Retinal pigment epithelial cell (primary cell): ENCODE data around the gene SLC10A1.

Source experiments
- DNase-seq: peaks from one replicate; pipeline ENCODE4 v3.0.0-alpha.2; 2010; ENCODE audit warnings: low read depth
- H3K4me3 ChIP-seq: 2 replicates; pipeline ENCODE4 v1.5.1; 2011; ENCODE audit warnings: mild to moderate bottlenecking, low read length, control low read depth, moderate library complexity
- TF ChIP-seq, protein P1 (sequence below): conservative IDR thresholded peaks from 2 replicates; pipeline ENCODE4 v1.5.1; 2011; ENCODE audit warnings: low read depth, low read length, control low read depth, inconsistent platforms

SLC10A1 gene

DNA sequence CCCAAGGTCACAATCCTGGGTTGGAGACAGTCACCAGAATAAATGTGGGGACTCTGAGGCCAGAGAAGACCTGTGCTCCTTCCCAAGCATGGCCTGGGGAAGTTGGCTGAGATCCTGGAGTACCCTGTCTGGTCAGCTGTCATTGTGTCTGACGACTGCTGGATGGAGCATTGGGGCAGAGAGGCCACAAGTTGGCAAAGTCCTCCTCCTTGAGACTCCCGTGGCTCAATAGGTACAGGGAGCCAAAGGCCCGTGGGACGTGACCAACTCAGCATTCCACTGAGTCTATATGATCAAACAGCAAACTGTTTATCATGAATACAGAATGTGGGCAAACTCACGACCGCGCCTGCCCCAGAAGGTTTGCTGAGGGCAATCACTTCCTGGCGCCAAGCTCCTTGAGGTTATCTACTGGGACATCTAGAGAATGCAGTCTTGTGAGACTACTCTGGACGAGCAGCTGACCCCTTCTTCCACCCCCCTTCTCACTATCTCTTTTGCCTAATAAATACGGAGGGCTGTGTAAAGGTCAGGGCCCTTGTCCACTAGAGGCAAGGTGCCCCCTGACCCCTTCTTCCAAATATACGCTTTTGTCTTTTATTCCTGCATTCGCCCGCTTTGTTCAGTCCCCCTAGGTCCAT lies 14.3 kb upstream of the SLC10A1 start:
- TF ChIP-seq, protein P1, sequence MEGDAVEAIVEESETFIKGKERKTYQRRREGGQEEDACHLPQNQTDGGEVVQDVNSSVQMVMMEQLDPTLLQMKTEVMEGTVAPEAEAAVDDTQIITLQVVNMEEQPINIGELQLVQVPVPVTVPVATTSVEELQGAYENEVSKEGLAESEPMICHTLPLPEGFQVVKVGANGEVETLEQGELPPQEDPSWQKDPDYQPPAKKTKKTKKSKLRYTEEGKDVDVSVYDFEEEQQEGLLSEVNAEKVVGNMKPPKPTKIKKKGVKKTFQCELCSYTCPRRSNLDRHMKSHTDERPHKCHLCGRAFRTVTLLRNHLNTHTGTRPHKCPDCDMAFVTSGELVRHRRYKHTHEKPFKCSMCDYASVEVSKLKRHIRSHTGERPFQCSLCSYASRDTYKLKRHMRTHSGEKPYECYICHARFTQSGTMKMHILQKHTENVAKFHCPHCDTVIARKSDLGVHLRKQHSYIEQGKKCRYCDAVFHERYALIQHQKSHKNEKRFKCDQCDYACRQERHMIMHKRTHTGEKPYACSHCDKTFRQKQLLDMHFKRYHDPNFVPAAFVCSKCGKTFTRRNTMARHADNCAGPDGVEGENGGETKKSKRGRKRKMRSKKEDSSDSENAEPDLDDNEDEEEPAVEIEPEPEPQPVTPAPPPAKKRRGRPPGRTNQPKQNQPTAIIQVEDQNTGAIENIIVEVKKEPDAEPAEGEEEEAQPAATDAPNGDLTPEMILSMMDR = no peak
- no peak overlapping the region for H3K4me3 ChIP-seq
- DNase-seq = no peak

DNA sequence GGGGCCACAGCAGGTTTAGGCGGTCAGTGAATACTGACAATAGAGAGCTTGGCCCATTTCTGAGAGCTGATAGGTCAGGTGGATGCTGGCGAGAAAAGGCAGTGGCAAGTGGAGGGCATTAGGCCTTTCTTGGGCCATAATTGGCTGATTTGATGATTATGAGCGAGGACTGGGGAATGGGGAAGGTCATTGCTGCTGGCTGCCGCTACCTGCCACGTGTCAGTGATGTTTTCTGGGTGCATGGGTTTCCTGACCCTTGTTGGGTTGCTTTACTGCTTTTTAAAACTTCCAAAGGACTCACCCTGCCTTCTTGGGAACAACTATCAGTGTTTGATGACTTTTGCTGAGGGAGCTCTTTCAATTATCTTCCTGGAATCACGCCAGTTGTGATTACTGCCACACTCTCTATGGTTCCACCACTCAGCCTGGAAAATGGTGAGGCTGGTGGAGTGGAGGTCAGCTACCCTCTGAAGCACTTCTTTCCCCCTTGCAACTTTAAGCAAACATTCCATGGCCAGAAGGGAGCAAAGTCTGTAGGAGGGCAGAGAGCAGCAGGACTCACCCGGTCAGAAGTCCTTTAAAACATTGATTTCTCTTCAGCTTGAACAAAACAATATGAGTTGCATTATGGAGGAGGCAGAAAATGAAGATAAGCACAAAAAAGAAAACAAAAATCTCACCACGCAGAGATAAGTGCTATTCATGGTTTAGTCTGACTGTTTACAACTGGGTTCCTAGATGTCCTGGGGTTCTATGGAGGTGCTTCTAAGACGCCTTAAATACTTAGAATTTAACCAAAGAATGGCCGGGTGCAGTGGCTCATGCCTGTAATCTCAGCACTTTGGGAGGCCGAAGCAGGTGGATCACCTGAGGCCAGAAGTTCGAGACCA lies 12.1 kb upstream of the SLC10A1 start:
- no peak for DNase-seq
- H3K4me3 ChIP-seq = no peak overlapping the region
- TF ChIP-seq, protein P1 = no peak

DNA sequence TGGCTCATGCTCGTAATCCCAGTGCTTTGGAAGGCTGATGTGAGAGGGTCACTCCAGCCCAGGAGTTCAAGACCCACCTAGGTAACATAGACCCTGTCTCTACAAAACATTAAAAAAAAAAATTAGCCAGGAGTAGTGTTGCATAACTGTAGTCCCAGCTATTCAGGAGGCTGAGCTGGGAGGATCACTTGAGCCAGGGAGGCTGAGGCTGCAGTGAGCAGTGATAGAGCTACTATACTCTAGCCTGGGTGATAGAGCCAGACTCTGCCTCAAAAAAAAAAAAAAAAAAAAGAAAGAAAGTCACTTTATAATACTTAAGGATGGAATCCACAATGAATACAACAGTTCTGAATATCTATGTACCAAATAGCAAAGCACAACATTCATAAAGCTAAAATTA lies 10.2 kb upstream of the SLC10A1 start:
- DNase-seq = no peak
- TF ChIP-seq, protein P1 = no peak
- no peak overlapping the region for H3K4me3 ChIP-seq

DNA sequence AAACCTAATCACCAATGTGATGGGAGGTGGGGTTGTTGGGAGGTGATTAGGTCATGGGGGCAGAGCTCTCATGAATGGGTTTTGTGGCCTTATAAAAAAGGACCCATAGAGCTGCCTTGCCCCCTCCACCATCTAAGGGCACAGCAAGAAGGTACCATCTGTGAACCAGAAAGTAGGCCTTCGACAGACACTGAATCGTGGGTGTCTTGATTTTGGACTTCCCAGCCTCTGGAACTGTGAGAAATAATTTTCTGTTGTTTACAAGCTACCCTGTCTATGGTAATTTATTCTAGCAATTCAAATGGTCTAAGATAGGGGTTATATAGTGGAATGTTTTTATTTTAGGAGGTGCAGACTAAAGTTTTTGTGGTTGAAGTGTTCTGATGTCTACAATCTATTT lies 7.9 kb upstream of the SLC10A1 start:
- TF ChIP-seq, protein P1 = no peak
- no peak for DNase-seq
- no peak overlapping the region for H3K4me3 ChIP-seq

DNA sequence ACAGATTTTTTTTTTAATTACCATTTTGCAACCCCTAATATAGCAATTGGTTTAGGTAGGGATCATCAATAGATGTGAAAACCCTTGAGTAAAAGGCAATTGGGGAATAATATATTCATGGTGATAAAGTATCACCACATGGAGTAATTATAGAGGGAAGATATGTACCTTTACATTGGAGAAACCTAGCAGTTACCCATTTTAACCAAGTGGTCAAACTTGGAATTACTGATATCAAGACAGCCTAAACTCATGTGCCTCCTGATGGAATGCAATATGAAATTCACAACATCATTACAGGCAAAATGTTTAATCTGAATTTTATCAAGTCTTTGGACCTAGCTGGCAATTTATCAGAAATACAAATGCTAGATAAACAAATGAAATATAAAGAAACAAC lies 6.7 kb upstream of the SLC10A1 start:
- H3K4me3 ChIP-seq = no peak overlapping the region
- no peak for DNase-seq
- TF ChIP-seq, protein P1 = peak; percentile 29

DNA sequence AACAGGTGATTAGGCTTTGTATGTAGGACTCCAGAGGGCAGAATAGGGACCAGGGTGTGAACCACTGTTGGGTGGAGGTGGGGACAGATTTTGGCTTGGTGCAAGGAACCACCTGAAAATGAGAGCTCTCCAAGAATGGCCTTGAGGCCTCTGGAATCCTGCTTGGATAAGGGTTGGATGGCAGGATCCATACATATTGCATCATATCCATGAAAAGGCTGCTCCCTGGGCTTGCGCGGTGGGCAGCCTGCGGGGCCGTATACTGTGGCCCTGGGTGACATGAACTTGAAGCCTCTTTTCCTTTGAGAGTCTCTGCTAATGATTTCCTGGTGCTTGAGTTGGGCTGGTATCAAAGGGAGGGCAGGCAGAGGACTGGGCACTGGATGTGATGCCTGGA lies 1.3 kb upstream of the SLC10A1 start:
- DNase-seq = no peak
- TF ChIP-seq, protein P1 = no peak
- no peak overlapping the region for H3K4me3 ChIP-seq
